ENCODE measurements around the gene ST6GALNAC2.
"Not testable (repeated sequence)": the region's sequence is repeated elsewhere in the genome, so short reads cannot be mapped to it uniquely, and the experiment has no call there.

The ST6GALNAC2 gene

DNA sequence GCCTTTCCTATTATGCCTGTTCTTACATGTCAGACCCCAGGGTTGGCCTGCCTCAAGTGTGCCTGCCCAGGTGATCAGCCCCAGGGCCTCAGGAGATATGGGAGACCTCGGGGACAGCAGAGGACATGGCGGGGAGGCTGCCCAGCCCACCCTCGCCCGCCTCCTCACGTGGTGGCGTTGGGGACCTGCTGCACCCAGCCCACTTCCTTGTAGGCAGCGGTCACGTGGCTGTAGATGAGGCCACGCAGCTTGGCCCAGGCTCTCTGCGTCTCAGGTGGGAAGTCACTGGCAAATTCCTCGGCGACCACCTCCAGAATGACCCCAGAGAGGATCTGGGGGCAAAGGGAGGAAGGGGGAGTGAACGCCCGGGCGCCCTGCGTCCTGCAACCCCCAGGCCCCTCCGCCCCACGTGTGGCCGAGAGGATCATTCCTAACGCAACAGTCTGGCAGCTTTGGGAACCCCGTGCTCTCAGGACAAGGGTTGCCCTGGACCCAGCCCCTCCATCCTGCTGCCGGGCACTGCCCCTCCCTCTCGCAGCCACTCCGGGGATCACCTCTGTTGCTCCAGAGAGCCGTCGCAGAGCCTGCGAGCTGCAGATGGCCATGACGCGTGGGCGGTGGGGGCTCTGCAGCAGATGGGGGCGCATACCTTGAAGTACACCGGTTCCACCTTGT is 54.7 kb downstream of the ST6GALNAC2 start:
- H3K27ac ChIP-seq, result no peak overlapping the region; the same call in 1 of the 2 replicates
- no peak for TF ChIP-seq CTCF (conservative IDR thresholded peaks at IDR 0.05)

DNA sequence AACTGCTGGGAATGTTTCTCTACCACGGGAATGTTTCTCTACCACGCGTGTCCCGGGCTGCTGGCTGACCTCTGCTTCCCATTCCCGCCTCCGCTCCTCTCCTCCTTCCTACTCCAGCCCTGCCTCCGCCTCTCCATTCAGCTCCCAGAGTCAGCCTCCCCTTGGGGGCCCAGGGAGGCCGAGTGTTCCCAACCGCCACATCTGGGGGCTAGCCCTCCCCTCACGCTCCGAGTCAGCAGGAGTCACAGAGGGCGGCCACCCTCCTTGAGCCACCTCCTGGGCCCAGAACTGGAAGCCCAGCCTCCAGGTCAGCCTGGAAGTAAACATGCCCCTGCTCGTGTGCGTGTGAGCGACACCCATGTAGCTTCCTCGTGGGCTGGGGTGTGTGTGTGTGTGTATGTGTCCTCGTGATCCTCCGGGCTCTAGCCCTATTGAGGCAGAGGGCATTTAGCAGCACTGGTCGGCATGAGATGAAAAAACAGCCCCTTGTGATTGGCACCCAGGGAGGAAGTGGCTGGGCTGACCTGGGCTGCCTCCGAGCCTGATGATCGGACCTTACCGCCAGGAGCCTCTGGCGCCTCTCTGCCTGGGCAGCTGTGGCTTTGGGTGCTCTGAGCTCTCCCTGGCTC is 55.5 kb downstream of the ST6GALNAC2 start:
- peak overlapping the region; percentile 67 for H3K27ac ChIP-seq
- no peak for TF ChIP-seq CTCF (conservative IDR thresholded peaks at IDR 0.05)

DNA sequence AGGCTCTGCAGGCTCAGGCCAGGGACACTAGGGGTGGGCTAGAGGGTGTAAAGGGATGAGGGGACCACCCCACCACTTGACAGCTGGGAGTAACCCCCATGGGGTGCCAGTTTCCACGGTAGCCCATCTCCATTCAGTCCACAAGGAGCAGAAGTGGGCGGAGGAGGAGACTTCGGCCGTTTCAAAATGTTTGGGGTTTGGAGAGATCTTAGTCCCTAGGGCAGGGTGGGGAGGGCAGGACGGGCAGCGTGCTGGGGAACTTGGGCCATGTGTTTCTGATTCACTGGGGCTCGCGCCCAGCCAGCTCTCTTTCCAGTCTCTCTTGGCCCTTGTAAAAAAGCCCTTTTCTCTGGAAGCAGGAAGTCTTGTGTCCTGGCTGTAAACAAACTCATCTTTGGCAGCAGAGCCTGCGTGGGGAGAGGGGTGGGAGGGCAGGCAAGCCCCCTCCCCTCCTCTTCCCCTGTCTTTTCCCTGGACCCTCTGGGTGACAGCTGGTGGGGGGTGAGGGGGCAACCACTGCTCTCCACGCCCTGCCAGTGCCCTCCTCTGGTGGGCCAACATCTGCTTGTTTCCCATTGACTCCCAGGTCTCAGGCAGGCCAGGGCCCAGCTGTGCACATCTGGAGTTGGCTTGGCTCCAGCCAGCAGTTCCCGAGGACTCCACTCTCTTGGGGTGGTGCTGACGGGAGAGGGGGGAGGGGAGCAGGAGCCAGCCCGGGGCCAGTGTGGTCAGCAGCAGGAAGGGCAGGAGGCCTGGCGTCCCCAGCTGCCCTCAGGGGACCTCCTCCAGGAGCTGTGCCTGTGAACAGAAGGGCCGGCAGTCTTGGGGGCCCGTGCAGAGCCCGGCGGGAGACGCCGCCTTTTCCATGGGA is 56.2 kb downstream of the ST6GALNAC2 start:
- no peak for TF ChIP-seq CTCF (conservative IDR thresholded peaks at IDR 0.05)
- H3K27ac ChIP-seq, result peak overlapping the region; percentile 67

- no peak for TF ChIP-seq CTCF (conservative IDR thresholded peaks at IDR 0.05)
- H3K27ac ChIP-seq, result peak overlapping the region; percentile 67
Observed at GRCh38 chr17:76528528-76529223, 57.0 kb downstream of the ST6GALNAC2 start.

GRCh38 chr17:76528156-76528527 is 57.5 kb downstream of the ST6GALNAC2 start:
- no peak overlapping the region for H3K27ac ChIP-seq
- no peak for TF ChIP-seq CTCF (conservative IDR thresholded peaks at IDR 0.05)

DNA sequence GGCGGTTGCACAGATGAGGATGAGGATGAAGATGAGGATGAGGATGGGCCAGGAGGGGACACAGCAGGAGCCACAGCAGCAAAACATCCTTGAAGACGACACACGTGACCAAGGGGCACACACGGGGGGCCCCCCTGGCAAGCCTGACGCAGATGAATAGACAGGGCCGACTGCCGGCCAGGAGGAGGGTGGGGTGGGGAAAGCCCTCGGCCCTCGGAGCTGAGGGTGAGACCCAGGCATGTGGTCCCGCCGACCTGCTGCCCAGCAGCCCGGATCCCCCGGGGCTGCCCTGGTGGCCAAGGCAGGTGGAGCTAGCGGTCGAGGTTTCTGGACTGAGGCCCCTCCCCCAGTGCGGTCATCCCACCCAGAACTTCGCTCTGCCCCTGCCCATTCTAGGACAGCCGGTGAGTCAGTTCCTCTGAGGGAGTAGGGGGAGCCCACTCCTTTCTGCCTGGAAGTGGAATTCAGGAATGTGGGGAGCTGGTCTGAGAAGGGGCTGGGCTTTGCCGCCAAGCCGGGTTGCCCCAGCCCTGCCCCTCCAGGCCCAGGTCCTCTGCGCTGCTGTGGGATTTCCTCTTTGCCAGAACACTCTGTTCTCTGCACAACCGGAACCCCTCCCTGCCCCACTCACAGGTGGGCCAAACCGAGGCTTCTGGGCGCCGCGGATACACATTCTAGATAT is 58.1 kb downstream of the ST6GALNAC2 start:
- H3K27ac ChIP-seq, result no peak overlapping the region
- no peak for TF ChIP-seq CTCF (conservative IDR thresholded peaks at IDR 0.05)

GRCh38 chr17:76527016-76527415 is 58.6 kb downstream of the ST6GALNAC2 start:
- not testable (repeated sequence) for H3K27ac ChIP-seq

DNA sequence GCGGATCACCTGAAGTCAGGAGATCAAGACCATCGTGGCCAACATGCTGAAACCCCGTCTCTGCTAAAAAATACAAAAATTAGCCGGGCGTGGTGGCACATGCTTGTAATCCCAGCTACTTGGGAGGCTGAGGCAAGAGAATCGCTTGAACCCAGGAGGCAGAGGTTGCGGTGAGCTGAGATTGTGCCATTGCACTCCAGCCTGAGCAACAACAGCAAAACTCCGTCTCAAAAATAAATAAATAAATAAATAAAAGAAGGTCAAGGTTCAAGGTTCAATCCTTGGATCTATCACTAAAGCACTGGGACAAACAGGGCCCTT is 60.2 kb downstream of the ST6GALNAC2 start:
- H3K27ac ChIP-seq, result peak overlapping the region; percentile 56; the same call in 1 of the 2 replicates

Measured in VCaP (cell line).